IPS DF 6.9 (cell line): ENCODE results near the gene CD6.

Experiments
- DNase-seq: peaks from one replicate; pipeline ENCODE4 v3.0.0-alpha.2; 2013; ENCODE audit warnings: low read depth, low spot score
- H3K27ac ChIP-seq: one replicate; pipeline ENCODE4 v1.5.1; 2013; ENCODE audit warnings: low read length, control low read depth
- H3K27me3 ChIP-seq: 2 replicates; pipeline ENCODE4 v1.6.1; 2013; ENCODE audit warnings: mild to moderate bottlenecking, low read length; ENCODE audit not compliant: control insufficient read depth, insufficient read depth
- H3K36me3 ChIP-seq: 2 replicates; pipeline ENCODE4 v1.6.1; 2013; ENCODE audit warnings: low read length; ENCODE audit not compliant: control insufficient read depth, insufficient read depth
- H3K4me1 ChIP-seq: 2 replicates; pipeline ENCODE4 v1.6.1; 2013; ENCODE audit warnings: low read length; ENCODE audit not compliant: control insufficient read depth, insufficient read depth
- H3K4me3 ChIP-seq: 2 replicates; pipeline ENCODE4 v1.5.1; 2013; ENCODE audit warnings: mild to moderate bottlenecking, low read length
- H3K9me3 ChIP-seq: 2 replicates; pipeline ENCODE4 v1.6.1; 2013; ENCODE audit warnings: low read length, inconsistent platforms; ENCODE audit not compliant: control insufficient read depth, insufficient read depth
- WGBS: extraction: QIAGEN DNeasy Blood & Tissue Kit; methylation state at CpG from one replicate; pipeline ENCODE4 v1.1.7; 2013; ENCODE audit warnings: mixed read lengths, missing lambda C conversion rate; ENCODE audit not compliant: insufficient read length, insufficient coverage; 5-methylcytosine and 5-hydroxymethylcytosine counted together

Gene CD6

GRCh38 chr11:60994541-60995080, 23.1 kb downstream of the CD6 start:
- Histone ChIP-seq H3K36me3 (no peaks in the 10 kb centered on the region), H3K4me1 (no peaks in the 10 kb centered on the region), H3K27ac (no peak overlapping the region), H3K9me3 (no peaks in the 10 kb centered on the region), H3K27me3 (no peaks in the 10 kb centered on the region), H3K4me3 (no peak overlapping the region)
- DNase-seq = no peak
- WGBS = no CpG with 5 or more reads among the region's 7 CpGs

GRCh38 chr11:60995798-60996197, 24.3 kb downstream of the CD6 start:
- DNase-seq = no peak
- Histone ChIP-seq H3K27ac (no peak overlapping the region), H3K9me3 (no peaks in the 10 kb centered on the region), H3K27me3 (no peaks in the 10 kb centered on the region), H3K4me1 (no peaks in the 10 kb centered on the region), H3K4me3 (no peak overlapping the region), H3K36me3 (no peaks in the 10 kb centered on the region)
- no CpG with 5 or more reads among the region's 7 CpGs for WGBS

GRCh38 chr11:60996381-60997138, 25.1 kb downstream of the CD6 start:
- Histone ChIP-seq H3K9me3 (no peaks in the 10 kb centered on the region), H3K36me3 (no peaks in the 10 kb centered on the region), H3K27me3 (no peaks in the 10 kb centered on the region), H3K4me1 (no peaks in the 10 kb centered on the region), H3K27ac (no peak overlapping the region), H3K4me3 (no peak overlapping the region)
- no CpG with 5 or more reads among the region's 13 CpGs for WGBS
- DNase-seq = no peak

- no CpG with 5 or more reads among the region's 11 CpGs for WGBS
- peaks cover 7% of the 10 kb centered on the region; the same call in 1 of the 2 replicates for H3K27me3 ChIP-seq
Measured at GRCh38 chr11:61000426-61000825, 28.9 kb downstream of the CD6 start.

GRCh38 chr11:61001931-61002330, 30.5 kb downstream of the CD6 start:
- WGBS = no CpG with 5 or more reads among the region's 3 CpGs

More at GRCh38 chr11:61000426-61000825, 28.9 kb downstream of the CD6 start:
- H3K27ac ChIP-seq = no peak overlapping the region
- H3K36me3 ChIP-seq = no peaks in the 10 kb centered on the region
- no peaks in the 10 kb centered on the region for H3K4me1 ChIP-seq
- H3K4me3 ChIP-seq = no peak overlapping the region
- no peaks in the 10 kb centered on the region for H3K9me3 ChIP-seq
- no peak for DNase-seq

GRCh38 chr11:61002598-61002997, 31.1 kb downstream of the CD6 start:
- Histone ChIP-seq H3K27ac (no peak overlapping the region), H3K4me1 (peaks cover 4% of the 10 kb centered on the region), H3K27me3 (peaks cover 21% of the 10 kb centered on the region), H3K36me3 (no peaks in the 10 kb centered on the region), H3K4me3 (no peak overlapping the region), H3K9me3 (no peaks in the 10 kb centered on the region)
- no CpG with 5 or more reads among the region's 7 CpGs for WGBS
- no peak for DNase-seq

More at GRCh38 chr11:61001931-61002330, 30.5 kb downstream of the CD6 start:
- H3K4me1 ChIP-seq = no peaks in the 10 kb centered on the region
- H3K4me3 ChIP-seq = no peak overlapping the region
- no peak overlapping the region for H3K27ac ChIP-seq
- no peaks in the 10 kb centered on the region for H3K36me3 ChIP-seq
- H3K9me3 ChIP-seq = no peaks in the 10 kb centered on the region
- H3K27me3 ChIP-seq = peaks cover 16% of the 10 kb centered on the region
- no peak for DNase-seq

- H3K36me3 ChIP-seq = no peaks in the 10 kb centered on the region
- DNase-seq = no peak
- H3K4me1 ChIP-seq = peaks cover 8% of the 10 kb centered on the region
- H3K4me3 ChIP-seq = no peak overlapping the region
- no CpG with 5 or more reads among the region's 10 CpGs for WGBS
- H3K27ac ChIP-seq = no peak overlapping the region
- H3K9me3 ChIP-seq = no peaks in the 10 kb centered on the region
- peaks cover 31% of the 10 kb centered on the region for H3K27me3 ChIP-seq
Measured at GRCh38 chr11:61004180-61004611, 32.7 kb downstream of the CD6 start.

- no peaks in the 10 kb centered on the region for H3K36me3 ChIP-seq
- no peak overlapping the region for H3K27ac ChIP-seq
- no peak for DNase-seq
- H3K27me3 ChIP-seq = peaks cover 37% of the 10 kb centered on the region
- peaks cover 8% of the 10 kb centered on the region for H3K4me1 ChIP-seq
- no peaks in the 10 kb centered on the region for H3K9me3 ChIP-seq
- no CpG with 5 or more reads among the region's 5 CpGs for whole genome bisulfite sequencing
- no peak overlapping the region for H3K4me3 ChIP-seq
Measured at GRCh38 chr11:61004761-61005181, 33.3 kb downstream of the CD6 start.

GRCh38 chr11:61007383-61007955, 36.0 kb downstream of the CD6 start:
- Histone ChIP-seq H3K4me1 (peaks cover 8% of the 10 kb centered on the region), H3K9me3 (no peaks in the 10 kb centered on the region), H3K27ac (no peak overlapping the region), H3K4me3 (peak overlapping the region; percentile 27; the same call in 1 of the 2 replicates), H3K27me3 (peaks cover 48% of the 10 kb centered on the region), H3K36me3 (no peaks in the 10 kb centered on the region)
- no peak for DNase-seq
- WGBS = no CpG with 5 or more reads among the region's 52 CpGs

- peaks cover 8% of the 10 kb centered on the region for H3K4me1 ChIP-seq
- H3K27me3 ChIP-seq = peaks cover 50% of the 10 kb centered on the region
- H3K4me3 ChIP-seq = peak overlapping the region; percentile 27; the same call in 1 of the 2 replicates
- WGBS = no CpG with 5 or more reads among the region's 54 CpGs
- peak; percentile 66 for DNase-seq
- no peaks in the 10 kb centered on the region for H3K9me3 ChIP-seq
- no peaks in the 10 kb centered on the region for H3K36me3 ChIP-seq
- H3K27ac ChIP-seq = no peak overlapping the region
Measured at GRCh38 chr11:61007956-61008896, 36.7 kb downstream of the CD6 start.
